Right lobe of liver (tissue), 6 donors: Measurements from ENCODE around the gene FUT4. TPM values are rescaled to one million over a fixed set of nuclear protein-coding genes. Genes with fewer than 3 reads are reported as not detected.
"Not testable (repeated sequence)": the region's sequence is repeated elsewhere in the genome, so short reads cannot be mapped to it uniquely, and the experiment has no call there.

ENCODE experiments used
- ATAC-seq, 4 donors: fragments of 200-7000 bp; cut with Tn5 transposase; one replicate each; pipeline ENCODE4 v1.9.1; 2020; ENCODE audit warnings: mild to moderate bottlenecking in 4 of 4, moderate library complexity in 4 of 4
- DNase-seq, 3 donors: peaks; one replicate each; pipeline ENCODE4 v3.0.0-alpha.2; 2020
- H3K27ac ChIP-seq, 3 donors: fragments of 200-600 bp; one replicate each; pipeline ENCODE4 v1.8.0; 2022
- H3K27me3 ChIP-seq, 2 donors: fragments of 200-600 bp; one replicate each; pipeline ENCODE4 v1.8.0; 2022
- H3K36me3 ChIP-seq, 4 donors: fragments of 200-600 bp; sonication (generic) in 1 of 4; one replicate each; pipeline versions ENCODE4 v1.5.1 to v1.8.0; 2017 to 2022; ENCODE audit warnings: control low read depth in 1 of 4
- H3K4me1 ChIP-seq, 4 donors: fragments of 200-600 bp; sonication (generic) in 1 of 4; one replicate each; pipeline versions ENCODE4 v1.5.1 to v1.8.0; 2017 to 2022; ENCODE audit warnings: control low read depth in 1 of 4
- H3K4me3 ChIP-seq, 3 donors: fragments of 200-600 bp; one replicate each; pipeline ENCODE4 v1.8.0; 2022
- H3K9me3 ChIP-seq, 4 donors: fragments of 200-600 bp; sonication (generic) in 1 of 4; one replicate each; pipeline versions ENCODE4 v1.5.1 to v1.8.0; 2017 to 2022; ENCODE audit warnings: control low read depth in 1 of 4
- CTCF ChIP-seq, 4 donors: fragments of 200-600 bp in 3 of 4; fragments of 450-650 bp in 1 of 4; IDR thresholded peaks; one replicate each; pipeline versions ENCODE4 v1.5.1 to v1.8.0; 2016 to 2022; ENCODE audit warnings: antibody characterized with exemption in 4 of 4, mild to moderate bottlenecking in 2 of 4
- POLR2A ChIP-seq: fragments of 450-650 bp; IDR thresholded peaks from one replicate; pipeline ENCODE4 v1.6.1; 2017; ENCODE audit warnings: antibody characterized with exemption, mild to moderate bottlenecking
- WGBS: methylation state at CpG from one replicate; pipeline ENCODE4 v1.1.6; 2018; ENCODE audit warnings: low coverage, low lambda C conversion rate; ENCODE audit not compliant: insufficient coverage; ENCODE audit errors: missing lambda C conversion rate; 5-methylcytosine and 5-hydroxymethylcytosine counted together
- intact Hi-C, 2 donors: fragments of 100-400 bp; cut with DNase I; formaldehyde crosslinking; loops; one replicate each; pipeline versions ENCODE4 v1.11.2 to v1.14.1; 2022
- total RNA-seq, 6 experiments: library from RNA; depleted of rRNA in 2 of 6; stranded (reverse); fragments of >200 nt in 2 of 6; fragmentation: NEBNext Ultra II Directional in 3 of 6; extraction: Animal tissue kit (Norgen Biotek cat#: 25700) in 3 of 6; gene quantifications; one replicate each; pipeline versions ENCODE4 v1.1.0 to v1.2.4, GENCODE V29; 2016 to 2023
- donor health status: DM: no; HTN: yes; CAD: no.
- donor health status: DM: no; HTN: no; CAD: no.
- donor health status: DM: no; HTN: no; CAD: no.
- donor health status: DM: no; HTN: yes; CAD: no.
- donor health status: DM: no; HTN: yes; CAD: no.

The FUT4 gene
- total RNA-seq, 6 experiments from 2014 or later: 0.90 to 3.1 (median 2.0) TPM

DNA sequence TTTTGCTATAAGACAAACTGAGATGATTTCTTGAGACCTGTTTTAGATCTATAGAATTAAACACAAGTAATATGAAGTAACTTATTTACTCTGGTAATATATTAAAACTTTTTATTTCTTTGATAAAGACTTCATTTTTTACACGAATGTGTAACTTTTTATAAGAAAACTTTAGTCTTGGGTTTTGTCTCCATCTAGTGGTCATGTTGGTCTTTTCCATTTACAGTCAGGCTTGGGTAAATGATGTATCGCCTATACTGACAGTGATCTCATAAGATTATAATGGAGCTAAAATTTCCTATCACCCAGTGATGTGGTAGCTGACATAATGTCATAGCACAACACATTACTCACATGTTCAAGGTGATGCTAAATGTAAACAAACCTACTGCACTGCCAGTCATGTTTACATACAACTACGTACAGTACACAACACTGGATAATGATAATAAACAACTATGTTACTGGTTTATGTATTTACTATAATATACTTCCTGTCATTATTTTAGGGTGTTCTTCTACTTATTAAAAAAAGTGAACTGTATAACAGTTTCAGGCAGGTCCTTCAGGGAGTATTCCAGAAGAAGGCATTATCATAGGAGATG lies 38.9 kb upstream of the FUT4 start:
- DNase-seq (no peak), ATAC-seq (peak; percentile 49 to 74 (median 64))
- no peak overlapping the region for H3K27ac ChIP-seq
- WGBS: 12% methylated on average over 3 of the region's 3 CpGs
- no peaks in the 10 kb centered on the region for H3K9me3 ChIP-seq
- no peaks in the 10 kb centered on the region for H3K4me1 ChIP-seq
- H3K4me3 ChIP-seq: no peak overlapping the region
- H3K36me3 ChIP-seq: peaks cover 0 to 14% (median 0%) of the 10 kb centered on the region in 4 donors
- H3K27me3 ChIP-seq: no peaks in the 10 kb centered on the region
- intact Hi-C loops: no loop called here
- TF ChIP-seq CTCF (IDR thresholded peaks at IDR 0.05): peak; percentile 61 to 82 (median 73)
- TF ChIP-seq POLR2A: no peak

DNA sequence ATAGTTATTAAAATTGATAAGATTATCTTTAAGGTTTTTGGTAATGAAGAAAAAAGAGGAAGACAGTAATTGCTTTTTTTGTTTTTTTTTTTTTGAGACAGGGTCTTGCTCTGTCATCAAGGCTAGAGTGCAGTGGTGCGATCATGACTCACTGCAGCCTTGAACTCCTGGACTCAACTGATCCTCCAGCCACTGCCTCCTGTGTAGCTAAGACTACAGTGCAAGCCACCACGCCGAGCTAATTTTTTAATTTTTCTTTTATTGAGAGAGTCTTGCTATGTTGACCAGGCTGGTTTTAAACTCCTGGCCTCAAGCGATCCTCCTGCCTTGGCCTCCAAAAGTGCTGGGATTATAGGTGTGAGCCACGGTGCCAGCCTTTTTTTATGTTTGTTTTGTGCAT lies 37.2 kb upstream of the FUT4 start:
- 91% methylated on average over 5 of the region's 5 CpGs for WGBS
- H3K4me1 ChIP-seq: not testable (repeated sequence)

DNA sequence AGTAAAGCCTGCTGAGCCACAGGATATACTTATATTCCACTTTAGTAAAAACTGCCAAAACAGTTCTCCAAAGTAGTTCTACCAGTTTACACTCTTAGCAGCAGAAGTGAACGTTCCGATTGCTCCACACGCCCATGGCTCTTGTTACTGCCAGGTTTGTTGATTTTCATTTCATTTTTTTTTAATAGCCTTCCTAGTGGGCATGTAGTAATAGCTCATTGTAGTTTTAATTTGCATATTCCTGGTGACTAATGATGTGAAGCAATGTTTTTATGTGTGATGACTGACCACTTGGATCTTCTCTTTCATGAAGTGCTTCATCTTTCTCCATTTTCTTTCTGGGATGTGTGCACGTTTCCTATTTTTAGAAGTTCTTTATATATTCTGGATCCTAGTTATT lies 36.2 kb upstream of the FUT4 start:
- intact Hi-C loops: no loop called here
- no peak for TF ChIP-seq CTCF (IDR thresholded peaks at IDR 0.05)
- TF ChIP-seq POLR2A: no peak
- no peaks in the 10 kb centered on the region for H3K27me3 ChIP-seq
- no peaks in the 10 kb centered on the region for H3K9me3 ChIP-seq
- ATAC-seq: no peak
- H3K36me3 ChIP-seq: no peaks in the 10 kb centered on the region
- H3K4me1 ChIP-seq: peaks cover 0 to 1% (median 0%) of the 10 kb centered on the region in 4 donors
- WGBS: 75% methylated on average over 4 of the region's 4 CpGs
- DNase-seq: no peak
- H3K27ac ChIP-seq: no peak overlapping the region
- no peak overlapping the region for H3K4me3 ChIP-seq

More for the DNA sequence above, 37.2 kb upstream of the FUT4 start:
- H3K4me3 ChIP-seq, H3K36me3 ChIP-seq, H3K27ac ChIP-seq, H3K9me3 ChIP-seq, H3K27me3 ChIP-seq, ATAC-seq, DNase-seq, intact Hi-C loops: not testable (repeated sequence)

- Histone ChIP-seq H3K27me3 (no peaks in the 10 kb centered on the region), H3K4me3 (peak within 1 kb of the TSS; percentile 57 to 69 (median 65)), H3K27ac (no peak within 1 kb of the TSS), H3K36me3 (no peaks in the 10 kb centered on the region), H3K9me3 (no peaks in the 10 kb centered on the region), H3K4me1 (peaks cover 0 to 14% (median 2%) of the 10 kb centered on the region in 4 donors)
- DNase-seq: peak; percentile 80 to 87 (median 85)
- WGBS: 9% methylated on average over 25 of the region's 53 CpGs
- intact Hi-C loops: no loop called here
- peak; percentile 93 to 97 (median 96) for ATAC-seq
- TF ChIP-seq POLR2A (no peak), CTCF (IDR thresholded peaks at IDR 0.05) (no peak)
Measured at GRCh38 chr11:94511932-94512781, 31.6 kb upstream of the FUT4 start, which contains the start of gene C11orf97. C11orf97 (plus strand) TSS chr11:94512461; CDS start chr11:94512529, 68 bp downstream.

- H3K4me1 ChIP-seq: peaks cover 0 to 14% (median 2%) of the 10 kb centered on the region in 4 donors
- H3K4me3 ChIP-seq: peak overlapping the region in 1 of 3 donors; percentile 69
- H3K9me3 ChIP-seq: no peaks in the 10 kb centered on the region
- TF ChIP-seq POLR2A (peak; percentile 24), CTCF (IDR thresholded peaks at IDR 0.05) (no peak)
- no peaks in the 10 kb centered on the region for H3K27me3 ChIP-seq
- intact Hi-C loops: no loop called here
- 13% methylated on average over 2 of the region's 2 CpGs for WGBS
- peak in 1 of 3 donors; percentile 50 for DNase-seq
- H3K27ac ChIP-seq: no peak overlapping the region
- peak; percentile 68 to 81 (median 76) for ATAC-seq
- H3K36me3 ChIP-seq: no peaks in the 10 kb centered on the region
Measured at GRCh38 chr11:94513091-94513490, 30.6 kb upstream of the FUT4 start.
